Measurements from ENCODE around the gene SMARCC1.

DNA sequence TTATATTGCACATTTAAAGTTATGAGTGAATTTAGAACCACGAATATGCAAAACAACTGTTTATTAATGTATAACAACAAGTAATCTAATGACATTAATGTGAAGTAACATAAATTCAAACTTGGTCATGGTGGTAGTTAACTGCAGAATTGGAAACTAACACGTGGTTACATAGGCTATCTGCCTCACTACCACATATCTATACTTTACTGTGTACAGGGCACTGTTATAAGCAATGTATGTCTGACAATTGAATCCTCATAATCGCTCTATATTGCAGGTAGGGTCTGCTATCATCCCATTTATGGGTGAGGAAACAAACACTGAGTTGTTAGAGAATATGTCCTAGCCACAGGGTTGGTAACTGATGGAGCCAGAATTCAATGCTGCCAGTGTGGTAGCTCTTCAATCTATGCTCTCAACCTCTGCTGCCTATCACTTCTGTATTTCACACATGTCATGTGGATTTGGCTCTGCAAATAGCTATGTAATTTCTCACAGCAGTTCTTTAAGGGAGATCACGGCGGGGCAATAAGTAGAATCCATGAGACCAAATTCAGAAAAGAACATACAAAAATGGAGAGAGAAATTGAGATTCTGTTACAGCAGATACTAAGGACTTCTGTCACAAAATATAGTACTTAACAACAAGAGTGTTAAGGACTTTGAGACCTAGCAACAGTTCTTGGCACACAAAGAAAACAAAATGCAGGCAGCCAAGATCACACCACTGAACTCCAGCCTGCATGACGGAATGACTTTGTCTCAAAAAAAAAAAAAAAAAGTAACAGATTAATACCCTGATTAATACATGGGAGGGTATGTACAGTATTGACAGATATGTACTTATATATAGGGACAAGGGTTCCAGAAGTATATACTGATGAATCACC is 103.0 kb downstream of the SMARCC1 start:
- TF ChIP-seq SUZ12 (IDR thresholded peaks at IDR 0.05; ENCODE audit: extremely low read depth, insufficient read depth, insufficient read length) (no peak), ZNF274 (IDR thresholded peaks at IDR 0.05; ENCODE audit: low read depth, low read length) (no peak)

Data from NT2/D1 (cell line).